Measurements from ENCODE around the gene DEFB127. TPM values are rescaled to one million over a fixed set of nuclear protein-coding genes. Genes with fewer than 3 reads are reported as not detected.

Gene DEFB127
- total RNA-seq, 2 experiments from 2014 or later, result not detected

GRCh38 chr20:137668-138490, 19.4 kb upstream of the DEFB127 start:
- Histone ChIP-seq H3K9me2 (ENCODE audit: insufficient read depth, low read length) (no peaks in the 10 kb centered on the region), H3K79me2 (ENCODE audit: insufficient read depth, low read depth, low read length) (no peaks in the 10 kb centered on the region), H3K4me3 (ENCODE audit: low read depth, low read length, poor library complexity, severe bottlenecking) (peak overlapping the region; percentile 14), H3K27ac (ENCODE audit: low read depth, low read length, poor library complexity, severe bottlenecking) (no peak overlapping the region), H3K4me2 (ENCODE audit: low read length) (peak overlapping the region; percentile 25), H3K36me3 (ENCODE audit: insufficient read depth, low read length) (no peaks in the 10 kb centered on the region), H2AFZ (ENCODE audit: low read length) (peak overlapping the region; percentile 88), H3K9me3 (ENCODE audit: low read length) (no peaks in the 10 kb centered on the region), H4K20me1 (ENCODE audit: insufficient read depth, low read length) (no peaks in the 10 kb centered on the region), H3K4me1 (ENCODE audit: insufficient read depth, low read length, poor library complexity, severe bottlenecking) (no peaks in the 10 kb centered on the region)
- DNase-seq (ENCODE audit: low spot score), result peak; percentile 51
- POLR2A ChIA-PET, result no interaction called here
- intact Hi-C loops (cut with micrococcal nuclease; ENCODE audit: unreplicated experiment), result no loop called here
- CTCF ChIA-PET (ENCODE audit: unreplicated experiment), result no interaction called here
- TF ChIP-seq EZH2phosphoT487 (IDR thresholded peaks at IDR 0.05; ENCODE audit: borderline replicate concordance, low read depth, low read length), result no peak
- TF ChIP-seq, protein P1, sequence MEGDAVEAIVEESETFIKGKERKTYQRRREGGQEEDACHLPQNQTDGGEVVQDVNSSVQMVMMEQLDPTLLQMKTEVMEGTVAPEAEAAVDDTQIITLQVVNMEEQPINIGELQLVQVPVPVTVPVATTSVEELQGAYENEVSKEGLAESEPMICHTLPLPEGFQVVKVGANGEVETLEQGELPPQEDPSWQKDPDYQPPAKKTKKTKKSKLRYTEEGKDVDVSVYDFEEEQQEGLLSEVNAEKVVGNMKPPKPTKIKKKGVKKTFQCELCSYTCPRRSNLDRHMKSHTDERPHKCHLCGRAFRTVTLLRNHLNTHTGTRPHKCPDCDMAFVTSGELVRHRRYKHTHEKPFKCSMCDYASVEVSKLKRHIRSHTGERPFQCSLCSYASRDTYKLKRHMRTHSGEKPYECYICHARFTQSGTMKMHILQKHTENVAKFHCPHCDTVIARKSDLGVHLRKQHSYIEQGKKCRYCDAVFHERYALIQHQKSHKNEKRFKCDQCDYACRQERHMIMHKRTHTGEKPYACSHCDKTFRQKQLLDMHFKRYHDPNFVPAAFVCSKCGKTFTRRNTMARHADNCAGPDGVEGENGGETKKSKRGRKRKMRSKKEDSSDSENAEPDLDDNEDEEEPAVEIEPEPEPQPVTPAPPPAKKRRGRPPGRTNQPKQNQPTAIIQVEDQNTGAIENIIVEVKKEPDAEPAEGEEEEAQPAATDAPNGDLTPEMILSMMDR (conservative IDR thresholded peaks at IDR 0.05; ENCODE audit: low read length), result peak; percentile 86
- no TSS peak for BruUV-seq (replicated peaks)

DNA sequence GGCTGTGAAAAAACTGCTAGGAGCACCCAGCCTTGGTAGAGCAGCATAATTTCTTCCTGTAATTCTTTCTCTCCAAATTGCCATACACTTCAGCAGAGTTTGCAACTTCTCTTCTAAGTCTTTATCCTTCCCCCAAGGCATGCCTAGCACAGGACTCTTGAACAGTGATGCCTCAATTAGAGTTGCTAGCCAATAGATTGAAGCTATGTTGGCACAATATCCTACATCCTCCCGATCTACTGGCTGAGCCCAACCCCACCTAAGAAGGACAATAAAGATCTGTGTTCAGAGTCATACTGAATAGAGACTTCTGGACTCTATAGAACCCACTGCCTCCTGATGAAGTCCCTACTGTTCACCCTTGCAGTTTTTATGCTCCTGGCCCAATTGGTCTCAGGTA, 15.0 kb upstream of the DEFB127 start, which contains the start of gene DEFB126:
Gene DEFB126, plus strand, starts transcription at position 301 of the 400 bp plus-strand sequence. Its CDS starts 39 bp downstream, at position 340.
- Histone ChIP-seq H3K9me2 (ENCODE audit: insufficient read depth, low read length) (no peaks in the 10 kb centered on the region), H3K9me3 (ENCODE audit: low read length) (no peaks in the 10 kb centered on the region), H3K36me3 (ENCODE audit: insufficient read depth, low read length) (no peaks in the 10 kb centered on the region), H3K4me3 (ENCODE audit: low read depth, low read length, poor library complexity, severe bottlenecking) (no peak within 1 kb of the TSS), H3K79me2 (ENCODE audit: insufficient read depth, low read depth, low read length) (no peaks in the 10 kb centered on the region), H3K27ac (ENCODE audit: low read depth, low read length, poor library complexity, severe bottlenecking) (no peak within 1 kb of the TSS), H2AFZ (ENCODE audit: low read length) (no peak within 1 kb of the TSS), H4K20me1 (ENCODE audit: insufficient read depth, low read length) (no peaks in the 10 kb centered on the region), H3K4me1 (ENCODE audit: insufficient read depth, low read length, poor library complexity, severe bottlenecking) (no peaks in the 10 kb centered on the region), H3K4me2 (ENCODE audit: low read length) (no peak within 1 kb of the TSS)
- no TSS peak for BruUV-seq (replicated peaks)
- POLR2A ChIA-PET, result interaction anchor here (0.6 kb wide), 1 partner anchor 17 kb away, joined by 5 read pairs; no protein-coding TSS in a partner anchor
- intact Hi-C loops (cut with micrococcal nuclease; ENCODE audit: unreplicated experiment), result no loop called here
- no peak for TF ChIP-seq EZH2phosphoT487 (IDR thresholded peaks at IDR 0.05; ENCODE audit: borderline replicate concordance, low read depth, low read length)
- TF ChIP-seq, protein P1 (conservative IDR thresholded peaks at IDR 0.05; ENCODE audit: low read length), result no peak
- CTCF ChIA-PET (ENCODE audit: unreplicated experiment), result no interaction called here
- no peak for DNase-seq (ENCODE audit: low spot score)

- CTCF ChIA-PET (ENCODE audit: unreplicated experiment), result no interaction called here
- POLR2A ChIA-PET, result no interaction called here
- H3K4me3 ChIP-seq (ENCODE audit: low read depth, low read length, poor library complexity, severe bottlenecking), result no peak overlapping the region
- no peaks in the 10 kb centered on the region for H3K79me2 ChIP-seq (ENCODE audit: insufficient read depth, low read depth, low read length)
- no peaks in the 10 kb centered on the region for H3K9me2 ChIP-seq (ENCODE audit: insufficient read depth, low read length)
- no peak overlapping the region for H3K27ac ChIP-seq (ENCODE audit: low read depth, low read length, poor library complexity, severe bottlenecking)
- H3K36me3 ChIP-seq (ENCODE audit: insufficient read depth, low read length), result no peaks in the 10 kb centered on the region
- H3K4me2 ChIP-seq (ENCODE audit: low read length), result no peak overlapping the region
- BruUV-seq (replicated peaks), result no TSS peak
- intact Hi-C loops (cut with micrococcal nuclease; ENCODE audit: unreplicated experiment), result no loop called here
- DNase-seq (ENCODE audit: low spot score), result no peak
- H2AFZ ChIP-seq (ENCODE audit: low read length), result no peak overlapping the region
- H4K20me1 ChIP-seq (ENCODE audit: insufficient read depth, low read length), result no peaks in the 10 kb centered on the region
- H3K4me1 ChIP-seq (ENCODE audit: insufficient read depth, low read length, poor library complexity, severe bottlenecking), result no peaks in the 10 kb centered on the region
- TF ChIP-seq EZH2phosphoT487 (IDR thresholded peaks at IDR 0.05; ENCODE audit: borderline replicate concordance, low read depth, low read length), result no peak
- TF ChIP-seq, protein P1 (conservative IDR thresholded peaks at IDR 0.05; ENCODE audit: low read length), result no peak
- no peaks in the 10 kb centered on the region for H3K9me3 ChIP-seq (ENCODE audit: low read length)
These were observed 11.4 kb upstream of the DEFB127 start for GRCh38 chr20:145877-146276.
